Skin epidermis (tissue), 12 donors: ENCODE results near the gene BLTP3B.

Experiments
- H3K27ac ChIP-seq, 21 experiments: fragments of 200-600 bp; sonication (generic) in 11 of 21; one replicate each; pipeline ENCODE4 v1.5.0; 2020; ENCODE audit warnings: mild to moderate bottlenecking in 3 of 21, inconsistent platforms in 2 of 21, moderate library complexity in 2 of 21
- H3K4me3 ChIP-seq, 7 experiments: fragments of 200-600 bp; sonication (generic) in 2 of 7; one replicate each; pipeline ENCODE4 v1.5.0; 2020; ENCODE audit warnings: inconsistent platforms in 2 of 7, mild to moderate bottlenecking in 2 of 7, moderate library complexity in 1 of 7

Gene BLTP3B

DNA sequence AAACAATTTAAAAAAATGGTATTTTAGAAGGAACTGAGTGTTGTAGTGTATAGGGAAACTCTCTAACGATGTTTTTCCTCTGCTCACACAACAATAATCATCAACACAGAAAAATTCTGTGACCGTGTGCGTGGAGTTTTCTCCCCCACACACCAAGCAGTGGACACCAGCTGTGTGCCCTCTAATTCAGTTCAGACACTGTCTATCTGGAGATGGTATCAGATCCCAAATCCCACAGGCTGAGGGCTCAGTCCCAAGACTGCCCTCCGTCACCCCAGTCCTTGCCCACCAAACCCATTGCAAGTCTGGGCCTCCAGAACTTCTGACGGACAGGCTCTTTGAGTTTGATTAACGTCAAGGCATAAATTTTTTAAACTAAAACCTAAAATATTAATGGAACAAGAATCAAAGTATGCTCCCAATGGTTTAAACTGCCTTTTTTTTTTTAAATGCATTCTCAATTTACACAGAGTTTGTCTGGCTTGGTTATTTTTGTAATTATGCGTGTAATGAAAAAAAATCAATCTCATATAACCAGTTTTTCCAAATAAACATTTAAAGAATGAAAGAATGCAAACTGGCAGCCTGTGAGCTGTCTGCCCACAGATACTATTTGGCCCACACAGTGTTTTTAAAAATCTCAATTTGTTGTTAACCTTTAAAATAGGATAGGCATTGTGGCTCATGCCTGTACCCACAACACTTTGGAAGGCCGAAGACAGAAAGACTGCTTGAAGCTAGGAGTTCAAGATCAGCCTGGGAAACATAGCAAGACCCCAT, 19.2 kb downstream of the BLTP3B start:
- peak overlapping the region in 1 of 21 experiments; percentile 47 for H3K27ac ChIP-seq

DNA sequence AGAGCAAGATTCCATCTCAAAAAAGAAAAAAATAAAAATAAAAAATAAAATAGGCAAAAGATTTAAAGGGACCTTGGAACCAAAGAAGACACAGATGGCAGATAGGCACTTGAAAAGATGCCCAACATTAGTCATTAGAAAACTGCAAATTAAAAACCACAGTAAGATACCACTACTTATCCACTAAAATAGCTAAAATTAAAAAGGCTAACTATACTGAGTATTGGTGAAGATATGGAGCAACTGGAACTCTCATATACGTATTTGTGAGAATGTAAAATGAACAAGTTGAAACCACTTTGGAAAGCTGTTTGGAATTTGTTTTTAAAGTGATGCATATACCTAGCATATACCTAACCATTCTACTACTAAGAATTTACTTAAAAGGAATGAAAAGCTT, 22.3 kb downstream of the BLTP3B start:
- Histone ChIP-seq H3K27ac (no peak overlapping the region), H3K4me3 (no peak overlapping the region)

More for the DNA sequence above, 19.2 kb downstream of the BLTP3B start:
- no peak overlapping the region for H3K4me3 ChIP-seq

DNA sequence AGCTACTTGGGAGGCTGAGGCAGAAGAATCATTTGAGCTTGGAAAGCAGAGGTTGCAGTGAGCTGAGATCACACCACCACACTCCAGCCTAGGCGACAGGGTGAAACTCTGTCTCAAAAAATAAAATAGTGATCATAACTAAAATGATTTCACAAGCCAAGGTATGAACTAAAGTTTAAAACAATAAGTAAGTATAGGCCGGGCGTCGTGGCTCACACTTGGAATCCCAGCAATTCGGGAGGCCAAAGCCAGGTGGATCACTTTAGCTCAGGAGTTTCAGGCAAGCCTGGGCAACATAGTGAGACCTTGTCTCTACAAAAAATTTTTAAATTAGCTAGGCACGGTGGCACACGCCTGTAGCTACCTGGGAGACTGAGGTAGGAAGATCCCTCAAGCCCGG, 27.4 kb downstream of the BLTP3B start:
- H3K4me3 ChIP-seq: no peak overlapping the region
- no peak overlapping the region for H3K27ac ChIP-seq

DNA sequence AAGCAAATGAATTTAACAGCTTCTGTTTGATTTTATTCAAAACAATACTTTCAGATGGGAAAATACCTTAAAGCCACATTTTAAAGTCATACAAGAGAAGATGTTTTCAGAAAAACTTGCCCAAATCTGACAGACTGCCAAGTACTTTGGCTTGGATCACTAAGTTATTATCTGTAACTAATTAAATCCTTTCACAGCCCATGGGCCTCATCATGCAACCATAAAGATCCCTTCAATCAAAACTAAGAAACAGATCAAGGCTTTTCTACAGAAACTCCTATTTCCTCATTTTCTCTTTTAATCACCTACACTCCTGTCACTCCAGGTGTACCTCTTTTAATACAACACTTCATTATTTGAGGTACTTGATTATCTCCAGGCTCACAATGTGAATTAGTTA, 28.1 kb downstream of the BLTP3B start:
- Histone ChIP-seq H3K27ac (peak overlapping the region in 1 of 21 experiments; percentile 22), H3K4me3 (no peak overlapping the region)

DNA sequence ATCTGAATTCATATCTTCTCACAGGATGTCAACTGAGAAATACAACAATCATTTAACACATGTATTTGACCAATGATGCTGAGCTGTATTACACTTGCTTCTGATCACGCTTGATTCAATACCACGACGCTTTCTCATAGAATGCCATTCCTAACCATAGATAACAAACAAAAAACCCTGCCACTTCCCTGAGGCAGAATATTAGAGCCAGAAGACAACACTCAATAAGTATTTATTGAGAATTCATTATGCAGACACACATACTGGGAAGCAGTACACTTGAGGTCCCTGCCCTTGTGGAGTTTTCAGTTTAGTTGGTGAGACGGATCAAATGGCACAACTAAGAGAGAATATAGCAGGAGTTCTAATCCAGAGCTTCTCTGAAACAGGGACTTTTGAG, 32.4 kb downstream of the BLTP3B start:
- Histone ChIP-seq H3K27ac (no peak overlapping the region), H3K4me3 (no peak overlapping the region)

DNA sequence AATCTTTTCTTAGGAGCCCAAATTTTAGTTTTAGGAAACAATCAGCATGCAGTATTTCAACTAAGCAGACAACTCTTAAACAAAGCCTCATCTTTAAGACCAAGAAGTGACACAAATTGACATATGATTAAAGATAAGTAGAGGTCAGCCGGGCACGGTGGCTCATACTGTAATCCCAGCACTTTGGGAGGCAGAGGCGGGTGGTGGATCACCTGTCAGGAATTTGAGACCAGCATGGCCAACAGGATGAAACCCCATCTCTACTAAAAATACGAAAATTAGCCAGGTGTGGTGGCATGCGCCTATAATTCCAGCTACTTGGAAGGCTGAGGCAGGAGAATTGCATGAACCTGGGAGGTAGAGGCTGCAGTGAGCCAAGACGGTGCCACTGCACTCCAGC, 35.8 kb downstream of the BLTP3B start:
- Histone ChIP-seq H3K4me3 (no peak overlapping the region), H3K27ac (no peak overlapping the region)

DNA sequence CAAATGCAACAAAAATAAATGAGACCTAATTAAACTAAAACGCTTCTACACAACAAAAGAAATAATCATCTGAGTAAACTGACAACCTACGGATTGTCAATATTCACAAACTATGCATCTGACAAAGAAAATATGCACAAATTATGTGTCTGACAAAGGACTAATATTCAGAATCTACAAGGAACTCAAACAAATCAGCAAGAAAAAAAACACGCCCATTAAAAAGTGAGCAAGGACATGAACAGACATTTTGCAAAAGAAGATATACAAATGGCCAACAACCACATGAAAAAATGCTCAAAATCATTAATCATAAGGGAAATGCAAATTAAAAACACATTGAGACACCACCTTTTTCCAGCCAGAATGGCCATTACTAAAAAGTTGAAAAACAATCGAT, 37.0 kb downstream of the BLTP3B start:
- no peak overlapping the region for H3K4me3 ChIP-seq
- no peak overlapping the region for H3K27ac ChIP-seq

DNA sequence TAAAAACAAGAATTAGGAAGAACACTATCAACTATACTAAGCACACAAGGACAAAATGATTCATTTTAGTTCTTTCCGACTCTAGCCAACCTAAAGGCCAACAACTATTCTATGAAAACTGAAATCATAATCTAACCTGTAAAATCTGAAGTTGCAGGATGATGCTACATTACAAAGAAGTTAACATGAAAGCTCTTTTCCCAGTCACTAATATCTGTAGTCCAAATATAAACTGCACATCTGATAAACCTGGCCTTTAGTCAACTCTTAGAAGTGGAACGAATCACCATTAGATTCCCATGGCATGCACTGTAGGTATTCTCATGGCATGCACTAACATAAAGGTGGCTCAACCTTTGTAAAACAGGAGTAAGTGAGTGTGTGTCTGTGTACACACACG, 41.7 kb downstream of the BLTP3B start:
- no peak overlapping the region for H3K4me3 ChIP-seq
- H3K27ac ChIP-seq: no peak overlapping the region
